T-helper 1 cell (primary cell): ENCODE data around the gene ATP11A.

ENCODE experiments used
- DNase-seq, 5 donors: peaks; one replicate each; pipeline ENCODE4 v3.0.0-alpha.2; 2012 to 2020

Gene ATP11A

DNA sequence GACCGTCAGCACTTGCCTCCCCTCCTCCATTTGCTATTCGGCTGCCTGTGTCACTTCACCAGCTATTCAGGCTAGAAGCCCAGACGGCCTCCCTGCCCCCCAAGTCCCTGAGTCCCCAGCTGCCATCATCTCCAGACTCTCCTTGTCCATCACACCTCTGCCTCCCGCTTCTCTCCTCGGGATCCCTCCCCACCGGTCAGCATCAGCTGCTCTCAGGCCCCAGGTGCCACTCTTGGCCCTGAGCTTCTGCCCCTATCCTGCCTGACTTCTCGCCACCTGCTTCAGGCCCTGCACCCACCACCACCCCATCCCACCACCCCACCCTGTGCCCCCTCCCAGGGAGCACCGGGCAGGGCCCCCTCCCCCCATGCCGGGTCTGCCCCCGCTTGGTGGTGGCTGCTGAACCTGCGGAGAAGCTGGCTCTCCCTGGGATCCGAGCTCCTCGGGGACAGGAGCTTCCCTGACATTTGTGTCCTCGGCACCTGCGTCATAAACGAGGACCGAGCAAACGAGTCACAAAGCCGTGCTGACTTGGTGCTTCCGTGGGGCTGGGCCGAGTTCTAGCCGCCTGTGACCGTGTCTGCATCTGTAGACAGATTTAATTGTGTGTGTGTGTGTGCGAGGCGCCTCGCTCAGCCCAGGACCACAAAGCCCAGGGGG, 208.9 kb downstream of the ATP11A start:
- DNase-seq = no peak

DNA sequence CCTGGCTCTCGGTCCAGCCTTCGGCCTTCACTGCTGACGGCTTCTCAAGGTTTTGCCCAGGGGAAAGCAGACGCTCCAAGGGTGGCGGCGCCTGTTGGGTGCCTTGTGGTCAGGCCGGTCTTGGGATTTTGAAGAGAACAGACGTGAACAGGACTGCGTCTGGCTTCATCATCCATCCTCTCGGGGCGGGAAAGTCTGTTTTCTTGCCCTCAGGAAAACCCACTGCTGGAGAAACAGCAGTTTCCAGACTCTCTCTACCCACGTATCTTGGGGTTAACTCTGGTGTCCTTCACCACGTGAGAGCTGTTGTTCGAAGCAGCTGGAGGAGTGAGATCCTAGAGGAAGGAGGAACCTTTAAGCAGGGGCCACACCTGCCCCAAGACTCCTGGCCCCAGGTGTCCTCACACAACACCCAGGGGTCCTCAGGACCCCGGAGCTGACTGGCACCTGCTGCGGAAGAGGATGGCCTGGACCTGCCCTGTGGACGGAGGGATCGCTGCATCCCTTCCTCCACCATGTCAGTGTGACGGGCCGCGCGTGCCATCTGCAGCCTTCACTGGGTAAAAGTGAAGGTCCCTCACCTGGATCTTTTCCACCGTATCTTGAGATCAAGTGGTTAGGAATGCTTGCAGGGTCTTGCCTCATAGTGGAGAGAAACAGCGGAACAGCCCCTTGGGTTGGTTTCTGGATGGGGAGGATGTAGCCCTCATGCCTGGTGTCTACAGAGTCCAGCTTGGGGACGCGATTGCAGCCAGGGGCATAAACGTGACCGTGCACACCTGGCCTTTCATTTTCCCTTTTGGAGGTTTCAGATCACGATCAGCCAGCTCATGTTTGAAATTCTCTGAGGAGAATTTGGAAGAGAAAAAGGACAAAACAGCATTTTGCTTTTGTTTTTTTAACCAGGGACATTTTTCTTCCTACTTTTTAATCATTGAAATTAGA, 209.7 kb downstream of the ATP11A start:
- no peak for DNase-seq

DNA sequence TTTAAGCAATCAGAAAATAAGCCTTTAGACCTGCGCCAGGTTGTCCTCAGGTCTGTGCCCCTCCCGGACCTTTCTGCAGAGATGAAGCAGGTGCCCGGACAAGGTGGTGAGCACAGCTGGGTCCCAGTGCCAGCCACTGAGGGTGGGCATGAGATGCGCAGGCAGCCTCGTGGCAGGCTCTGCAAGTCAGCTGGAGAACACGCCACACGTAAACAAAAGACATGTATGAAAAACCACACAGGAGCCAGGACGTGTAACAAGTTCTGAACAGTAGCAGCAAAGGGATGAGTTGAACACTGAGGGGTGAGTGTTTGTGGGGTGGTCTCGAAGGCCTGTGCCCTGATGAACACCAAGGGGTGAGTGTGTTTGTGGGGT, 210.4 kb downstream of the ATP11A start:
- no peak for DNase-seq

DNA sequence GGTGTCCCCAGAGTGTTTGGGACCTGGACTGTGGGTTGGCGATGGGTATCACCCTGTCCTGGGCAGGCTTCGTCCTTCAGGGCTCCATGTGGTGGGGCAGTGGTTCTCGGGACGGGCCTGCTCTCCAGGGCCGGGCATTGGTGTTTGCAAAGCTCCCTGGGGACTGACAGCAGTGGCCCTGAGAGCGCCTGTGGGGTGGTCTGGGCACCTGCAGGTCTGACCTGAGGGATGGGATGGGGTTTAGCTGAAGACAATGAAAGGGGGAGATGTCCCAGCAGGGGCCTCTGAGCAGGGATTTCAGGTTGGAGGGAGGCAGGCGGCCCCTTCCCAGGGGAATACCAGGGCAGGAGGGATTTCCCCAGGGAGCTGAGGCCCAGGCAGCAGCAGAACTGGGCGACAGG, 210.9 kb downstream of the ATP11A start:
- DNase-seq = no peak

DNA sequence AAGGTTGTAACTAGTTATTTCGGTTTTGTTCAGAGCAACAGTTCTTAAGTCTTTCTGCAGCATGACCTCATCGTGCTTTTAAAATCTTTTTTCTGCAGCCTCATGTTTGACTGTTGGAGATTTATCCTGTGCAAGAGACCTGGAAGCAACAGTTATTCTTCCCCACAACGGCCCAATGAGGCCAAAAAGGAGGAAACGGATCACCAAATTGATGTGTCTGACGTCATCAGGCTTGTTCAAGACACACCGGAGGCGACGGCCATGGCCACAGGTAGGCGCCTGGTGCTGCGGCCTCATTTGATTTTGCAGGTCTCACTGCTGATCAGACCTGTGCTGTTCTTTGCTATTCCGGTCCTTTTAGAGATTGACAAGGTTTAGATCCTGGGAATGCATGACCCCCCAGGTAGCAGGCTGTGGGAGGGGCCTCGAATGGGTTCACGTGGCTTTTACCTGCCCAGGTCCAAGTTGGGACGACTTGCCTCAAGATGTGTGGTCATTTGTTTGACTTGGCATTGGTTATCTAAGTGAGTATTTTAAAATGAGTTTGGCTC, 212.3 kb downstream of the ATP11A start:
- no peak for DNase-seq

DNA sequence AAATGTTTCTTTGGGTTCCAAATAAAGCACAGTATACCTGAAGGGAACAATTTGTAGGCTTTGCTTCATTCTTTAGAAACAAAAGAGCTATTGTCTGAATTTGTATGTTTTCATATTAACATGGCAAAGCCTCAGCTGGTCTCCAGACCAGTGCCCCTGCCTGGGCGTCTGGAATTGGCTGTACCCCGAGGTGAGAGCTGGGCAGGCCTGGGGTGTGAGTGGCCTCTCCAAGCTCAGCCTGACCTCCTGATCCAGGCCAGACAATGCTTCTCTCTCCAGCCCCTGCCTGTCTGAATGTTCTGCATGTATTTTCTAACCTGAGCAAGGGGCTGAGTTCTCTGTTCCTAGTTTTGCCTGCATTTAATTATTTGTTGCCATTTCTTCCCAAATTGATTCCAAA, 212.8 kb downstream of the ATP11A start:
- no peak for DNase-seq

DNA sequence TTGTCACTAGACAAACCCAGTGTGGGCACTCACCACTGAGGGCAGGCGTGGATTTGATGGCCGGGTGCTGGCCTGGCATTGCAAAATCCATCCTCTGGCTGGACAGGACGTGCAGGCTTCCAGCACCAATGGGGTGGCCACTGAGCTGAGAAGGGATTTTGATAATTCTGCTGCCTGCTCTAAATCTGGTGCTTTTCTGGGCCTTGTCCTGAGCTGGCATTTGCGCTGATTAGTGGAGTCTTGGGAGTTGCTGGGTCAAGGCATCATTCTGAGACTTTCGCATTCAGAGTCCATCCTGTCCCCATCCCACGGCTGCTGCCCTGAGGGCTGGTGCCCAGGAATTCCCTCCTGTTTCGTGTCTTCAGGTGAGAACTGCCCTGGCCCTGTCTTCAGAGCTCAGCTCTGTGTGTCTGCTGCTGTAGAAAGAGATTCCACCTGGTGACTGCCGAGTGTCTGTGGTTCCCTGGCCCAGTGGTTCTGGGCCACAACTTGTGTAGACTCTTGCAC, 213.3 kb downstream of the ATP11A start:
- no peak for DNase-seq

DNA sequence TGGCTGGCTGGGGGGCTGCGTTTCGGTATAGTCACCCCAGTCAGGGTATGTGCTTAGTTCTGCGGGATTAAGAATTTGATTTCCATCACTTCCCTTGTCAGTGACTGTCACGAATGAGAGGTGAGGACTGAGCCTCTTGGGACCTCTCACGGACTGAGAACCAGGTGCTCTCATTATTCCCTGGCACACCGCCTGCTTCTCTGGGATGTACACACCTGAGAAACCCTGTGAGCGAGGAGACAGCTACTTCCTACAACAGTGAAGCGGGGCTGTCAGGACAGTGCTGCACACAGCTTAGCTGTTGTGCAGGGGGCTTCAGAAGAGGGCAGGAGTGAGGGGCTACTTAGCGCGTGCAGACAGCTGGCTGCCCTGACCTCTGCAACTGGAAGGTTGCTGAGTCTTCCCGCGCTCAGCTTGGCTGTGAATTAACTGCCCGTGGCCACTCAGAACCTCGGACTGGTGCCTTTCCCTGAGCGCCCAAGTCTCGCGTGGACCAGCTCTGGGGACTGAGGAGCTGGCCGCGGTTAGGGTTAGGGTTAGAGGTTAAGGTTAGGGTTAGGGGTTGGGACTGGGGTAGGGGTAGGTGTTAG, 213.9 kb downstream of the ATP11A start:
- DNase-seq = no peak

DNA sequence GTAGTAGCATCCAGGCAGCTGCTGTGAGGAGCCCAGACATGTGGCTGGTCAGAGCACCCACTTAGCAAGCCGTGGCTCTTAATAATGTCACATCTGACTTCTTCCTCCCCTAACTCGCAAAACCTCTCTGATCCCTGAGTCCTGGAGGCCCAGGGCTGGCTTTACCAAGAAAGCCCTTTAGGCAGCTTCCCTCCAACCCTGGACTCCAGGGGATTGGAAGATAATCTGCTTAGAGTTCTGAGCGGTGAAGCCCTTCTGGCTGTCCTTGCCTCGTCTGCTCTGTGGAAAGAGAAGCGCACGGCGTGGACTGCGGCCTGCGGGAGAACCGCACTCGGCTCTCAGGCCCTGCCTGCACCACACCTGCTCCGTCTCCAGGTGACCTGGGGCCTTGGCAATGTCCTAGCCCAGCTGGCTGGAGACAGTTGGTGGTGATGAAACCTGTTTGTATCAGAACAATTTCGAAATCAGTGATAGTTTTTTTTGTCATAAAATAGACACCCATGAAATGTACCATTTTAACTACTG, 214.7 kb downstream of the ATP11A start:
- DNase-seq = no peak

DNA sequence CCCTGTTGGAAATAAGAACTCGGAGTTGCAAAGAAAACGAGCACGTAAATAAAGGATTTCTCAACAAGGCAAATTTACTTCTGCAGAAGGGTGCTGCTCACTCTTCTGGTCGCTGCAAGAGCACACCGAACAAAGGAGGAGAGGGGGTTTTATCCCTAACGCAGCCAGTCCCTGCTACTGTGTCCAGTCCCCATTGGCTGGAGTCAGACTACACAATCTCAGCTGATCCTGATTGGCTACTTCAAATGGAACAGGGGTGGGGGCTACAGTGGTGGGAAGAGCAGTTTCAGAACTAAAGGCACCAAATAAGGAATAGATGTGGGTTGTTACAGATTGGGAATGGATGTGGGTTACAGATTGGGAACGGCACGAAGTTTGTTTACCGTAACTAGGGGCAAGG, 215.2 kb downstream of the ATP11A start:
- DNase-seq = no peak

DNA sequence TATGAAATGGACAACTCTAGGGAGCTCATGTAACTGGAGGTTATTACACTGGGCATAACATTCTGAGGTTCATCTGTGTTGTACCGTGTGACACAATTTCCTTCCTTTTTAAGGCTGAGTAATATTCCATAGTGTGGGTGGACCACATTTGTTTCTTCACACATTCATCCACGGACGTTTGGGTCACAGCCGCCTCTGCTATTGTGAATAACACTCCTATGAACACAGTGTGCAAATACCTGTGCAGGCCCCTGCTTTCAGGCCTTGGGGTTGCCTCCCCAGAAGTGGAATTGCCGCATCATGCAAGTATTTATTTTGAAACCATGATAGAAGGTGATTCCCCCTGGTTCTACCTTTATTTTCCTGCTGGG, 215.8 kb downstream of the ATP11A start:
- DNase-seq = no peak

DNA sequence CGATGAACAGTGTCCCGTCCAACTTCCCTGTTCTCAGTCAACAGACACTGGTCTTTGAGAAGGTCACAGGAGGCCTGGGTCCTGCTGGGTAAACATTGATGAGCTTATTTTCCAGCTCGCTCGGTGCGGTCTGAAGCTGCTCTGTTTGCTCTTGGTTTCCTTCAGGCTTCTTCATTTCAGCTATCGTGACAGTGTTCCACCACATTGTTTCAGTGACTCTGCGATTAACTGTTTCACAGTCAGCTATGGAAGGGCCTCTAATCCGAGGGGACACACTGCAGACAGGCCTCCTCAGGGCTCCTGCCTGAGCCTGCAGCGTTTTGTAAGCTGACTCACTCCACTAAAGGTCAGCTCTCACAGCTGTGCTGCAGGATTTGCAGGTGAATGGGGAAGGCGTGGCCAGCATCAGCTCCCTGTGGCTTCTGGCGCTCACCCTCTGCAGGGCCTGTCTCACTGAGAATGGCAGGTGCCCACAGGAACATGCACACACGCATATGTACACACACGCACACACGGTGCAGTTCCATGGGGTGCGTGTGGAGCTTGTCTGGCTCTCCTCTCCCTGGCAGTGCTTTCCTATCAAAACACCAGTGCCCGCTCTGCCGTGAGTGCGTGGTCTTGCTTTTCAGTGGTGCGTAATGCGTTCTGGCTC, 216.3 kb downstream of the ATP11A start:
- DNase-seq = no peak

DNA sequence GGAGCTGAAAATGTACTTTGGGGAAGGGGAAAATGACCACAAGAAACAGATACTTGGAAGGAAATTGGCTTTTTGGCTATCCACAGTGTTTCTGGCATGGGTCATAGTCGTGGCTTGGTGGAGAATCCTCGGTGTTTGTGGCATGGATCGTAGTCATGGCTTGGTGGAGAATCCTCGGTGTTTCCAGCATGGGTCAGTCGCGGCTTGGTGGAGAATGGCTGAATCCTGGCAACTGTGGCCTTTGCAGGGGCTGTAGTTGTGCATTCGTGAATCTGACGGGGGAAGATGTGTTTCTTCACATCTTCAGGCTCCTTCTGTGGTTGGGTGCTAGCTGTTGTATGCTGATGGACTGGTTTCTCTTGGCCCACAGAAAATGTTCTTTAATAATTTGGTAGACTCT, 217.4 kb downstream of the ATP11A start:
- DNase-seq = no peak

DNA sequence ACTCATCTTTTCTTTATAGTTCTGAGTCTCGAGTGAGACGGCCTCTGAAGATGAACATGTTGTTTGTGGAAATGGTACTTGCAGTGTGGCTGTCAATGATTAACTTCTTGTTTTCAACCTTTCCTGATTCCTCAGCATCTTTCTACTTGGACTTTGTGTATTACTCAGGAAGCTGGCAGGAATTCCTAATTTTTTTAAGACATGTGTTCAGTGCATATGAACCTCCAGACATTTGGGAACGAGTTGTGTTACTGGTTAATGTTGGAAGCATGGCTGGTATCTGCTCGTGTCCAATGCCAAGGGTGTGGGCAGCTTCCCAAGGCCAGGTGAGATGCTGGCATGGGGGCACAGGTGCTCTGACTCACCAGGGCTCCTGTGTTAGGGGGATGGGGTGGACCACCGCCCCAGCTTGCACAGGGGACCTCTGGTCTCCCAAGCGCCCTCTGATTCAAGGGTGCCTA, 218.1 kb downstream of the ATP11A start:
- DNase-seq = no peak

DNA sequence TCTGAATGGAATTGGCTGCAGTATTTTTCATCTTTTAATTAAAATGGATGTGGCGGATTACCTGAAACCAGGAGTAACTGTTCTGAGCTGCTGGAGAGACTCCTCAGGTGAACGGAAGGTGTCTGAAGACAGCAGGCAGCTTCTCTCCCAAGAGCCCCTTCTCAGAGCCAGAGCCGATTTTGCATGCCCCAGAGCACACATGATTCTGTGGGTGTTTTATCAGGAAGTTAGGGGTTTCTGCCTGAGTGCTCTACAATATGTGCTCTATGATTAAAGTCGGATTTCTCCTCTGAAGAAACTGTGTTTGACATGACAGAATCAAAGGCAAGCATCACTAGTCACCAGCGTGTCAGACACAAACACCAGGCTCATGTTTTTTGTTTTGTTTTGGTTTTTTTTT, 218.5 kb downstream of the ATP11A start:
- no peak for DNase-seq

DNA sequence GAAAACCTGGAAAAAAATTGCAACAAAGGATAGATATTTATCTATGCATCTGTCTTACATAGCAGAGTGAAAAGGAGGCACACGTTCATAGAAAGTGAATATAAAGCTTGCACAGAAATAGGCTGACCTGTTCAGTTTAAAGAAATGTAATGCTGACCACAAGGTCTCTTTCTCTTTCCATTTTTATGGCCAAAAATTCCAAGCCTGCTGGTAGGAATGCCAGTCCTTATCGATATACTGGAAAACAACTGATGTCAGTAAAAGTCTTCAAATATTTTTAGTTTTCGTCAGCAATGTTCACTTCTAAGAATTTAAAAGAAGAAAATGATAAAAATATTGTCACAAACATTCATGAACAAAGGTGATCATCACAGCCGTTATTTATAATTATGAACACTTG, 220.2 kb downstream of the ATP11A start:
- DNase-seq = no peak

DNA sequence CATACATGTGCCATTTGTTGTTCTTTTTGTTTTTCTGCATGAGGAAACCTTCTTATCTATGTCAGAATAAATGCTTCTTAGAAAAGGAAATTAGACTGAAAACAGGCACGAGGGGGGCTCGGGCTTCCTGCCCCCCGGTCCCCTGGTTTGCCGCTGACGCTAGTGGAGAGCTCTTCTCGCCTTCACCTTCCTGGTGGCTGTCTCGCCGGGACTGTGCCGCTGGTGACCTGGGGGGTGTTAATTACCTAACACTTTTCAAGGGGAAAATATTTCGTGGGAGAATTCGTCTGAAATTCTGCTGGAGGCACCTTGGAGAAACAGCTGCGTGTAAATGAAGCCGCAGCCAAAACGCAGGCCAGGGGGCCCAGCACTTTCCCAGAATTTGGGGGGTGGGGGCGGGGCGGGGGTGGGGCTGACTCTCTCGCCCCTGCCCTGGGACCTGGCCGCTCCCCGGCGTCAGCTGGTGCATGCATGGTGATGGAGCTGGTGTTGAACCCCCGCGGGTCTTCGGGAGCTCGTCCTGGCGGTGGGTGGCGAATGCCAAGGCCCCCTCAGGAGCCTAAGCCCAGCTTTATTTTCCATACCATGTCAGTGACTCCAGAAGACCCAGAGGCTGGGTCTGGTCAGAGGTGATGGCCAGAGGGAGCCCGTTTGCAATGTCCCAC, 220.9 kb downstream of the ATP11A start:
- no peak for DNase-seq

DNA sequence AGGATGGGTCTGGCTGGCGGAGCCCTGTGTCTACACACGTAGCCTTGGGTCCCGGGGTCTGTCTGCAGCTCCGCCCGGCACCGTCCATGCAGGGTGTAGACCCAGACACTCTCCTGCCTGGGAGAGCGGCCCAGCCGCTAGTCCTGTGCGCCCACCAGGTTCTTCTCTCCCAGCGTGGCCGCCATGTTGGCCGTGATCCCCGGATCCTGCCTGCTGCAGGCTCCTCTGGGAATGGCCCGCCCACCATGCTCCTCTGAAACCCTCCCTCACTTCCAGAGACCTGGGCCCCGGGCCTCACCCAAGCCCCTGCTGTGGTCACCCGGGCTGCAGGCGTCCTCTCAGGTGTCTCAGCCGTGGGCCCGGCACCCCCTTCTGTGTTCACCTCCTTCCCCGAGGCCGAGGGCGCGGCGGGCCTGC, 221.5 kb downstream of the ATP11A start:
- DNase-seq = no peak

DNA sequence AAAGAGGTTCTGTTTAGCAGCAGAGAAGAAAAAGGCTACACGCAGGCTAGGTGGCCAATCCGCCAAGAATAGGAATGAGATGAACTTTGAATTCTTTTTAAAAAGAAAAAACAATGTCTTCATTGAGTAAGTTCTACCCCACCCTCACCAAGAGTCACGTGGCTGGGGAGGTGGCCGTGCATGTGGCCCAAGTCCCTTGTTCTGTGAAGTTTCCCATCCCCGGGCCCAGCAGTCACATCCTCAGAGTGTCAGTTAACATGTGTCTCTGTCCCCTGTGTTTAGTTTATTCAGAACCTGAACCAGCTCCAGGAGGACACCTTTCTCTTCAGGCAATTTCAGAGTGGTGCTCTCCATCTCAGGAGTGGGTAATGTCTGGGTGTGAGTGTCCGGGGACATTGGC, 222.0 kb downstream of the ATP11A start:
- DNase-seq = no peak

DNA sequence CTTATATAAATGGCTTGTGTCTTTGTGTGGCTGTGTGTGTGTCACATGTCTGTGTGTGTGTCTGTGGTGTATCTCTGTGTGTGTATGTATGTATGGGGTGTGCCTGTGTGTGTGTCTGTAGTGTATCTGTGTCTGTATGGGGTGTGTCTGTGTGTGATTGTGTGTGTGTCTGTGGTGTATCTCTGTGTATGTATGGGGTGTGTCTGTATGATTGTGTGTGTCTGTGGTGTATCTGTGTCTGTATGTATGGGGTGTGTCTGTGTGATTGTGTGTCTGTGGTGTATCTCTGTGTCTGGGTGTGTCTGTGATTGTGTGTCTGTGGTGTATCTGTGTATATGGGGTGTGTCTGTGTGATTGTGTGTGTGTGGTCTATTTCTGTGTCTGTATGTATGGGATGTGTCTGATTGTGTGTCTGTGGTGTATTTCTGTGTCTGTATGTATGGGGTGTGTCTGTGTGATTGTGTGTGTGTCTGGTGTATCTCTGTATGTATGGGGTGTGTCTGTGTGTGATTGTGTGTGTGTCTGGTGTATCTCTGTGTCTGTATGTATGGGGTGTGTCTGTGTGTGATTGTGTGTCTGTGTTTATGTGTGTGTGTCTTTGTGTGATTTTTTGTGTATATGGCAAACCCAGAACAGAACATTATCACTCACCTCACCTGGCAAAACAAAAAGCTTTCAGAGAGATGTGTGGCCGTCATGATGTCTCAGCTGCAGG, 223.0 kb downstream of the ATP11A start:
- DNase-seq = no peak

DNA sequence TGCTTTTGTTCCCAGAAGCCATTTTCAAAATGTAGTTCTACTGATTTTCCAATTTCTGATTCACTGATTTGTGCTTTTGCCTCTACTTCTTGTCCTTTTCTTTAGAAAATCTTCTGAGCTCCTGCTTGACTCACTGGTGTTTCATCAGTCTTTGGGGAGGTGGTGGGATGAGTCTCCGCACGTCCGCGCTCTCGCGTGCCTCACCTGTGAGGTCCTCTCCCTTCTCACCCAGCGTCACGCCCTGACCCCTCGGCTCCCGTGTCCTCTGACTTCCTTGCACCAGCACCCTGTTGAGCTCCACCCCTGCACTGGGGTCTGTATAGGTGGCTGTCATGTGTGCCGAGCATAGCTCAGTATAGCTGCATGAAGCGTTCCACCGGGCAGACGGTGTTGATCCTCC, 226.5 kb downstream of the ATP11A start:
- no peak for DNase-seq
